Stimulated activated effector memory CD8-positive, alpha-beta T cell treated with anti-CD3 and anti-CD28 coated beads, Interleukin-12 subunit alpha, Interleukin-12 subunit beta, amount 100 ng/mL, for 72 hours (primary cell): ENCODE measurements around the gene EXOC6.

Experiments used
- ATAC-seq: fragments of 150-1000 bp; cut with Tn5 transposase; 2 replicates; pipeline ENCODE4 v1.10.0; 2021
- DNase-seq, 2 donors: peaks; one replicate each; pipeline ENCODE4 v3.0.0; 2021 to 2022; ENCODE audit warnings: low spot score in 2 of 2
- H3K27ac Mint-ChIP-seq: one replicate; pipeline ENCODE4 v1.8.0; 2022; ENCODE audit warnings: mild to moderate bottlenecking, mixed read lengths
- H3K36me3 Mint-ChIP-seq: one replicate; pipeline ENCODE4 v1.8.0; 2022; ENCODE audit warnings: mild to moderate bottlenecking, mixed read lengths
- H3K4me1 Mint-ChIP-seq: one replicate; pipeline ENCODE4 v1.8.0; 2022; ENCODE audit warnings: mixed read lengths
- H3K4me3 Mint-ChIP-seq: one replicate; pipeline ENCODE4 v1.8.0; 2022; ENCODE audit warnings: mild to moderate bottlenecking, mixed read lengths
- H3K9me3 Mint-ChIP-seq: one replicate; pipeline ENCODE4 v1.8.0; 2022; ENCODE audit warnings: mixed read lengths

The EXOC6 gene

GRCh38 chr10:92829042-92829785, 19.1 kb upstream of the EXOC6 start:
- no peak for DNase-seq
- H3K9me3 Mint-ChIP-seq: no peaks in the 10 kb centered on the region
- peaks cover 7% of the 10 kb centered on the region for H3K4me1 Mint-ChIP-seq
- H3K36me3 Mint-ChIP-seq: no peaks in the 10 kb centered on the region
- no peak overlapping the region for H3K4me3 Mint-ChIP-seq
- no peak overlapping the region for H3K27ac Mint-ChIP-seq
- no peak for ATAC-seq

DNA sequence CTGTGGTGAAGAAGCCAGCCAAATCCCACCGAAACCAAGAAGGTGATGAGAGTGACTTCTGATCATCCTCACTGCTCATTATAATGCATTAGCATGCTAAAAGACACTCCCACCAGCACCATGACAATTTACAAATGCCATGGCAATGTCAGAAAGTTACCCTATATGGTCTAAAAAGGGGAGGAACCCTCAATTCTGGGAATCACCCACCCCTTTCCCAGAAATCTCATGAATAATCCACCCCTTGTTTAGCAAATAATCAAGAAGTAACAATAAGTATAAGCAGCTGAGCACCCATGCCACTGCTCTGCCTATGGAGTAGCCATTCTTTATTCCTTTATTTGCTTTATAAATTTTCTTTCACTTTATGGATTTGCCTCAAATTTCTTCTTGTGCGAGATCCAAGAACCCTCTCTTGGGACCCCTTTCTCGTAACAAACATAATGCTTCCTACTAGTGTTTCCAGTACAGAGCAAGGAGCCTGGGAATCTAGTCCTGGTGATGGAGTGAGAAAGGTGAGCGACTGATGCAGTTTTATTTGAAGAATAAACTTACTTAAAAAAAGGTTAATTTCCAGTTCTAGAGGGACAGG, 18.4 kb upstream of the EXOC6 start:
- Mint-ChIP-seq H3K36me3 (no peaks in the 10 kb centered on the region), H3K27ac (no peak overlapping the region), H3K9me3 (no peaks in the 10 kb centered on the region), H3K4me3 (no peak overlapping the region), H3K4me1 (peaks cover 7% of the 10 kb centered on the region)
- DNase-seq (no peak), ATAC-seq (no peak)

DNA sequence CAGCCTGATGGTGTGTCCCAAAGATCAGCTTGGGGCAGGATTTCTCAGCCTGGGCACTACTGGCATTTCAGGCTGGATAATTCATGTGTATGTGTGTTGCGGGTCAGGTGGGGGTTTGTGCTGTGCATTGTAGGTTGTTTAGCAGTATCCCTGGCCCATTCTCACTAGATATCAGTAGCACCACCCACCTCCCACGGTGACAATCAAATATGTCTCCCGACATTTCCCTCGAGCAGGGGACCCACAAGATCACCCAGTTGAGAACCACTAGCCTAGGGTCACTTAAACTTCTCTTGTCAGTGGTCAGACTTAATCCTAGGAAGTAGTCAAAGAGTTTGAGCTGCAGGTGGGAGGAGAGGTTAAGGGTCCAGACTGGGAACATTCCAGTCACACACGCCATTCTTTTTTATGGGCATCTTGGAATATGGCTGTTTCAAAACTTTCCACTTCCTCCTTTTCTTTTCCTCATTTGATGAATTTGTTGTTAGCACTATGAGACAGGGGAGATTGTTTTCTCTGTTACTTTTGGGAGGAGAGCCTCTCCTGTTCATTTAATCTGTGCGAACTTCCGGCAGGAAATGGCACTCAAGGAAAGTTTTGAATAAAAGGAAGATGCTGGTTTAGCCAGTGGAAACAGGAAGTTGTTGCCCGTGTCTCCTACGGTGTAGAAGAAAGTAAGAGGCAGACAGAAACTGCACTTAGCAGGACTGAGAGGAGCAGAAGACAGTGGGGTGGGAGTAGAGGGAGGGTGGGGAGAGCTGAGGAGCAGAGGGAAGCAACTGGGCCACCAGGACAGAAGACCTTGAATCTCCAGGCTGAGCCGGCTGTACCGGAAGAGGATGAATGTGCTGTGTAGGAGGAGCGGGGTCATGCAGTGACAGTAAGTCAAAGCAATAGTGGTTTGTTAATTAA, 17.6 kb upstream of the EXOC6 start:
- ATAC-seq (peak; percentile 75), DNase-seq (no peak)
- peaks cover 7% of the 10 kb centered on the region for H3K4me1 Mint-ChIP-seq
- no peaks in the 10 kb centered on the region for H3K9me3 Mint-ChIP-seq
- H3K36me3 Mint-ChIP-seq: no peaks in the 10 kb centered on the region
- H3K27ac Mint-ChIP-seq: peak overlapping the region; percentile 90
- H3K4me3 Mint-ChIP-seq: peak overlapping the region; percentile 57

DNA sequence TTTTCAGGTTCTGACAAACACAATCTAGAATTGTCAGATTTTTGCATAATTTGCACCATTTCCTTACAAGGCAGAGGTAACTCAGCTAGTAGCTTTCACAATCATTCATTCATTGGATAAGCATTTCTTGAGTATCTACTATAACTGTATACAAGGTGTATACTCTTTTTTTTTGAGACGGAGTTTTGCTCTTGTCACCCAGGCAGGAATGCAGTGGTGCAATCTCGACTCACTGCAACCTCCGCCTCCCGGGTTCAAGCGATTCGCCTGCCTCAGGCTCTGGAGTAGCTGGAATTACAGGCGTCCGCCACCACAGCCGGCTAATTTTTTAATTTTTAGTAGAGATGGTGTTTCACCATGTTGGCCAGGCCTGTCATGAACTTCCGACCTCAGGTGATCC, 16.2 kb upstream of the EXOC6 start:
- ATAC-seq (no peak), DNase-seq (no peak)
- Mint-ChIP-seq H3K27ac (no peak overlapping the region), H3K4me1 (peaks cover 7% of the 10 kb centered on the region), H3K4me3 (no peak overlapping the region), H3K36me3 (no peaks in the 10 kb centered on the region), H3K9me3 (no peaks in the 10 kb centered on the region)

DNA sequence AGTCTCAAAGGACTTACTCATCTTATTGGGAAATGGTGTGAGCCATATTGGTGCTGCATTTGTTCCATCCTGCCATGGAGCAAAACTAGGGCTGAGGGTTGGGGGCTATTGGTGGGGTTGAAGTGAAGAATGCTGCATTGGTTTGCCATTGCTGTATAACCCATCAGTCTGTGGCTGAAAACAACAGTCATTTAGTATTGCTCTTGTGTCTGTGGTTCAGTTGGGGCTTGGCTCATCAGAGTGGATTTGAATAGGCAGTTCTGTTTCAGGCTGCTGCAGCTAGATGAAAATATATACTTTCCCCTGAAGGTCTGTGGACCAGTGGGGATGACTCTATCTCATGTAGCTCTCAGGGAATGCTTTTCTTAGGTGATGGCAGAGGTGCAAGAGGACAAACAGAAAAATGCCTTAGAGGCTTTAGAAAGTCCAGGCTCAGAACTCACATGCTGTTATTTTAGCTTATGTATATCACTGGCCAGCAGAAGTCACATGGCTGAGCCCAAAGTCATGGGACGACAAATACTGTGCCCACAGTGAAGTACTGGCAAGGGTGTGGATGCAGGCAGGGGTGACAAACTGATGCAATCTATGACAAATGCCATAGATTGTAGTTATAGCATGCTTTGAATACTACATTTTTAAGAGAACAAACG, 15.2 kb upstream of the EXOC6 start:
- no peak overlapping the region for H3K4me3 Mint-ChIP-seq
- ATAC-seq: peak; percentile 75
- H3K4me1 Mint-ChIP-seq: peaks cover 7% of the 10 kb centered on the region

GRCh38 chr10:92834331-92834730, 14.0 kb upstream of the EXOC6 start:
- DNase-seq: no peak
- ATAC-seq: no peak
- no peak overlapping the region for H3K27ac Mint-ChIP-seq

More for the DNA sequence above, 15.2 kb upstream of the EXOC6 start:
- DNase-seq: no peak
- H3K36me3 Mint-ChIP-seq: no peaks in the 10 kb centered on the region
- no peaks in the 10 kb centered on the region for H3K9me3 Mint-ChIP-seq
- no peak overlapping the region for H3K27ac Mint-ChIP-seq

DNA sequence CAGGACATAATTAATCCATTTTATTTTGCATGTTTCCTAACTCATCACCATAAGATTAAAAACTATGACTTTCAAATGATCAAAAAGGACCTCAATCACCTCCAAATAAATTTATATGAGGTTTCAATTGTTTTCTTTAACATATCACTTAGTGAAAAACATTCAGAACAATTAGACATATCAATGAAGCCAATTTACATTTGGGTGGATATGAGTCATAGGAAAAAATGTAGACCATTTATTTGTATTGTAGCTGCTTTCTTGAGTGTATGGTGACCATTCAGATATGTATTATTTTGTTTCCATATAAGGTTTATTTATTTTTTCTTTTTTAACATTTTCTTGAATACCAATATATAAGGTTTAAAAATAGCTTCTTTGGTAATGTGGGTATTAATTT, 13.3 kb upstream of the EXOC6 start:
- no peak for ATAC-seq
- no peak for DNase-seq
- Mint-ChIP-seq H3K27ac (no peak overlapping the region), H3K9me3 (no peaks in the 10 kb centered on the region), H3K4me3 (no peak overlapping the region), H3K4me1 (peaks cover 7% of the 10 kb centered on the region), H3K36me3 (no peaks in the 10 kb centered on the region)

More at GRCh38 chr10:92834331-92834730, 14.0 kb upstream of the EXOC6 start:
- Mint-ChIP-seq H3K36me3 (no peaks in the 10 kb centered on the region), H3K4me1 (peaks cover 7% of the 10 kb centered on the region), H3K9me3 (no peaks in the 10 kb centered on the region), H3K4me3 (no peak overlapping the region)

GRCh38 chr10:92837456-92837855, 10.9 kb upstream of the EXOC6 start:
- H3K9me3 Mint-ChIP-seq: no peaks in the 10 kb centered on the region
- no peak overlapping the region for H3K27ac Mint-ChIP-seq
- ATAC-seq (no peak), DNase-seq (no peak)
- no peaks in the 10 kb centered on the region for H3K36me3 Mint-ChIP-seq
- H3K4me3 Mint-ChIP-seq: no peak overlapping the region
- no peaks in the 10 kb centered on the region for H3K4me1 Mint-ChIP-seq

GRCh38 chr10:92839191-92840085, 8.9 kb upstream of the EXOC6 start:
- peak; percentile 25 to 73 for DNase-seq

DNA sequence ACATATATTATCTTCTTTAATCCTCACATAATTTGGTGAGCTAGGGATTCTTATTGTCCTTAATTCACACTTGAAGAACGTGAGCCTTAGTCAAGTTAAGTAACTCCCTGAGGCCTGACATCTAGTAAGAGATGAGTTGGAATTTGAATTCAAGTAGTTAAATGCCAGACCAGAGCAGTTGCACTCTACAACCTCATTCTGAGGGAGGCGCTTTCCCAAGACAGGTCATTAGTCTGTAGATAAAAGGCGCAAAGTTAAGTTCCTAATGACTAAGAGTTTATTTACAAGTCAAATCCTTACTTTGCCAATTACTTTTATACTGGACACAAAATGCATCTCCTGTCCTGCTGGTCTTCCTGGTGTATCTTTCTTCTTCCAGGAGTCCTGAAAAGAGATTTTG, 3.6 kb upstream of the EXOC6 start:
- no peak for DNase-seq
- ATAC-seq: no peak
- Mint-ChIP-seq H3K4me1 (peaks cover 29% of the 10 kb centered on the region), H3K27ac (no peak overlapping the region), H3K36me3 (no peaks in the 10 kb centered on the region), H3K4me3 (no peak overlapping the region), H3K9me3 (no peaks in the 10 kb centered on the region)

More at GRCh38 chr10:92839191-92840085, 8.9 kb upstream of the EXOC6 start:
- Mint-ChIP-seq H3K9me3 (no peaks in the 10 kb centered on the region), H3K27ac (no peak overlapping the region), H3K4me1 (no peaks in the 10 kb centered on the region), H3K4me3 (no peak overlapping the region), H3K36me3 (no peaks in the 10 kb centered on the region)
- peak; percentile 52 for ATAC-seq

DNA sequence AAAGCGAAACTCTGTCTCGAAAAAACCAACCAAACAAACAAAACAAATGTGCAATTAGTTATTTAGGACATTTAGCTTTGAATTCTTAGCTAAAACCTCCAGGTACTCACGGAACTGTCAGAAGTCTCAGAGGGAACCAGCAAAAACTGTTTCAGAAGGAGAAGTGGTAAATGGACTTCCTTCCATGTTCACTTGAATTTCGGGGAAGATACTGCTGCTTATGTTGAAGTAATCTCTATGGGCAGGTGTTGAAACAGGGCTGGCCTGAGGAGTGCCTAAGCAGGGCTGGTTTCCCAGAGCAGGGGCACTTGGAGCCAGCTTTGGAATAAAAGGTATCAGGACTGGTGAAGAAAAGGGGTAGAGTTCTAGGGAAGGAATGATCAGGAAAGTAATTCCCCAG, 2.4 kb upstream of the EXOC6 start:
- no peak overlapping the region for H3K4me3 Mint-ChIP-seq
- ATAC-seq: no peak

GRCh38 chr10:92846344-92846743, 2.0 kb upstream of the EXOC6 start:
- no peaks in the 10 kb centered on the region for H3K36me3 Mint-ChIP-seq
- peak overlapping the region; percentile 30 for H3K27ac Mint-ChIP-seq
- DNase-seq (no peak), ATAC-seq (no peak)
- no peaks in the 10 kb centered on the region for H3K9me3 Mint-ChIP-seq
- H3K4me3 Mint-ChIP-seq: no peak overlapping the region
- H3K4me1 Mint-ChIP-seq: peaks cover 35% of the 10 kb centered on the region

More for the DNA sequence above, 2.4 kb upstream of the EXOC6 start:
- DNase-seq: no peak
- H3K9me3 Mint-ChIP-seq: no peaks in the 10 kb centered on the region
- H3K4me1 Mint-ChIP-seq: peaks cover 35% of the 10 kb centered on the region
- H3K27ac Mint-ChIP-seq: peak overlapping the region; percentile 30
- no peaks in the 10 kb centered on the region for H3K36me3 Mint-ChIP-seq

- H3K4me1 Mint-ChIP-seq: peaks cover 35% of the 10 kb centered on the region
- peak overlapping the region; percentile 30 for H3K27ac Mint-ChIP-seq
- no peak for DNase-seq
- H3K4me3 Mint-ChIP-seq: peak overlapping the region; percentile 72
- no peaks in the 10 kb centered on the region for H3K36me3 Mint-ChIP-seq
- no peaks in the 10 kb centered on the region for H3K9me3 Mint-ChIP-seq
- no peak for ATAC-seq
Measured at GRCh38 chr10:92846854-92847201, 1.5 kb upstream of the EXOC6 start.

DNA sequence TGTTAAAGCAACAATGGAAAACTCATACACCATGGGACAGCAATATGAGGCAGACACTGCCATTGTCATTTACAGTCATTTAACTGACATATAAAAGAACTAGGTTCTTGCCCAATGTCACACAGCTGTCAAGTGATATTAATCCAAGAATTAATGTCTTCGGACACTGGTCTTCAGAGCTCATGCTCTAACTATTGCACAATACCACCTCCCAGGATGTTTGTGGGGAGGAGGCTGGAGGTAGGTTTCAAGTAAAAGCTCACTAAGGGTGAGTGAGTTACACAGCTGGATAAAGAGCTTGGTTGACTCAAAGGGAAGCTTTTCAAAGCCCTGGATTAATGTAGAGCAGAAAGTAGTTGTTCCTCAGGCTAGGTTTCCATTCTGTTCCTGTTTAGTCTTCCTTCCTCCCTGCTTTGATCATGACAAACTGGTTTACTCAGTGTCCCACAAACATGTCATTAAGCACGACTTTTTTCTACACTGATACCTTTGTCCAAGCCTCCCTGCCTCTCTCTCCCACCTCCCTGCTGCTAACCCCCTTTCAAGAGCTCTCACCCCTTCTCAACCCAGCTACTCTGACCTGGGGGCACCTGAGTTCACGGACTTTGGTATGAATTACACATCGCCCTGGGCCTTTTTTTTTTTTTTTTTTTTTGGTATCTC, 987 bp upstream of the EXOC6 start:
- DNase-seq: no peak
- Mint-ChIP-seq H3K36me3 (no peaks in the 10 kb centered on the region), H3K27ac (peak overlapping the region; percentile 74), H3K4me3 (peak overlapping the region; percentile 72), H3K9me3 (no peaks in the 10 kb centered on the region), H3K4me1 (peaks cover 35% of the 10 kb centered on the region)
- ATAC-seq: no peak
